ENCODE measurements around the gene OR51V1.
"Not testable (repeated sequence)": the region's sequence is repeated elsewhere in the genome, so short reads cannot be mapped to it uniquely, and the experiment has no call there.

OR51V1 gene

DNA sequence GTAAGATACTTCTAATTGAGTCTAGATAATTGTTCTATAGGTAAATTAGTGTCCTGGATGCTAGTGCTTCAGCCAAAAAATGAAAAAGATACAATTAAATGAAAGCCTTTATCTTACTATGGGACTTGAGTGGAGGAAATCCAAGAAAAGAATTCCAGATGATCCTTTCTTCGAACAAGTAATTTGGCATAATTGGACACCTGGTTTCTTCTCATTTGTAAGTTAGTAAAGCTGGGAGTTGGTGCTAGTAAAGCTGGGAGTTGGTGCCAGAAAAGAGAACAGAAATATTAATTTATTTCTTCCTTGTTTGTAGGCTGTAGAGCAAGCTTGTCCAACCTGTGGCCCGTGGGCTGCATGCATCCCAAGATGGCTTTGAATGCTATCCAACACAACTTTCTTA, 12.3 kb downstream of the OR51V1 start:
- TF ChIP-seq CTCF (IDR thresholded peaks at IDR 0.05; ENCODE audit: low read depth, low read length) = no peak
- no peak overlapping the region for H3K4me3 ChIP-seq (replicated peaks in 1 of 2; ENCODE audit: low read depth in 2 of 2, low read length in 2 of 2)
- no peak for DNase-seq (ENCODE audit: low read depth in 2 of 2)

DNA sequence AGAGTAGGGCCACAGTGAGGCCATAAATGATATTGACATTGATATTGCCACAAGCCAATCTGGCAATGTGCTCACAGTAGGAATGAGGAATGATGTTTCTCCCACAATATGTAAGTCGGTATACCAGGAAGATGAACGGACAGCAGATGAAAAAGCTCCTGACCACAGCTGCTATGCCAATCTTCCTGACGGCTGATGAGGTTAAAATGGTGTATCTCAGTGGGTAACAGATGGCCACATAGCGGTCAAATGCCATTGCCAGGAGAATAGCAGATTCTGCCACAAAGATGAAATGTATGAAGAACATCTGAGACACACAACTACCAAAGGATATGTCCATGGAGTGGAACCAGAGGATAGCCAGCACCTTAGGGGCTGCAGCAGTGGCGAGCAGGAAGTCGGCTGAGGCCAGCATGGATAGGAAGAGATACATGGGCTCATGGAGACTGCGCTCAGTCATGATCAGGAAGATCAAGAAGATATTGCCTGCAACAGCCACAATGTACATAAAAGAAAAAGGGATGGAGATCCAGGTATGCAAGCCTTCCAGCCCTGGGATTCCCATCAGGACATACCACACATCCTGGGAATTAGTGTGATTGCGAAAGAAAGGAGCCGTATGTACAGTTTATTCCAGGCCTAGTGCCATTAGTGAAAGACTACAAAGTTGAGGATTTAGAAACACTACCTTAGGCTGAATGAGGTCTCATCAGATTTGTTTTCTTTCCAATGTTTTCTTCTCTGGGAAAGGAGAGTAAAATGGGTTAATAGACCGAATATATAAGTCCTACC, 22.2 kb downstream of the OR51V1 start:
- no peak overlapping the region for H3K4me3 ChIP-seq (replicated peaks in 1 of 2; ENCODE audit: low read depth in 2 of 2, low read length in 2 of 2)
- no peak for TF ChIP-seq CTCF (IDR thresholded peaks at IDR 0.05; ENCODE audit: low read depth, low read length)
- DNase-seq (ENCODE audit: low read depth in 2 of 2) = no peak

DNA sequence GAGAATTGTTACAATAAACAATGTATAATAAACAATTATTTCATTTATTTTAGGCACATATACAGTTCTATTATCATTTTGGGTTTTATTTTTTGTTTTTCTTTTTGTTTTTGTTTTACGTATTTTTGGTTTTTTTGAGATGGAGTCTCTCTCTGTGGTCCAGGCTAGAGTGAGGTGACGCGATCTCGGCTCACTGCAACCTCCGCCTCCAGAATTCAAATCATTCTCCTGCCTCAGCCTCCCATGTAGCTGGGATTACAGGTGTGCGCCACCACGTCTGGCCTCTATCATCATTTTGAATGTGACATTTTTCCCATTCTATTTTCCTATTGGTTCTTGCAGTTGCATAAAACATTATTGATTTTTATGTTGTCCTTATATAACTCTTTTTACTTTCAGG, 25.5 kb downstream of the OR51V1 start:
- no peak overlapping the region for H3K4me3 ChIP-seq (replicated peaks in 1 of 2; ENCODE audit: low read depth in 2 of 2, low read length in 2 of 2)
- DNase-seq (ENCODE audit: low read depth in 2 of 2) = no peak
- no peak for TF ChIP-seq CTCF (IDR thresholded peaks at IDR 0.05; ENCODE audit: low read depth, low read length)

DNA sequence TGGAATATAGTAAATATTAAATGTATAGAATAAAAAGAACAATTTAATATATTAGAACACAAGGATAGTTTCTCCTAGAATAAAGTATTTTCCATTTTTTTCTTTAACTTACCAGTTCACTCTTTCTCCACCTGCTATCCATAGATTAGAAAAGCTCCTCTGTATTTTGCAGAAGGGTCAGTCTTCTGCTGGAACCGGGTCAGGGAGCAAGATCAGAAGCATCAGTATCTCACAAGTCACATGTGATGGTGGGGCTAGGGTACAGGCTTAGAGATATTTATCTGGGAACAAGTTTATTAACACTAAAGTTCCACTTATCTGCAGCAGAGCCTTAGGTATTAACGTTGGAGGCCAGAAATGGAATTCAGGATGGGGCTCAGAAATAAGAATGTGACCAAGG, 28.6 kb downstream of the OR51V1 start:
- DNase-seq (ENCODE audit: low read depth in 2 of 2) = no peak
- H3K4me3 ChIP-seq (replicated peaks in 1 of 2; ENCODE audit: low read depth in 2 of 2, low read length in 2 of 2) = no peak overlapping the region
- no peak for TF ChIP-seq CTCF (IDR thresholded peaks at IDR 0.05; ENCODE audit: low read depth, low read length)

GRCh38 chr11:5165898-5166297, 34.6 kb downstream of the OR51V1 start:
- not testable (repeated sequence) for DNase-seq (ENCODE audit: low read depth in 2 of 2); H3K4me3 ChIP-seq (replicated peaks in 1 of 2; ENCODE audit: low read depth in 2 of 2, low read length in 2 of 2)

DNA sequence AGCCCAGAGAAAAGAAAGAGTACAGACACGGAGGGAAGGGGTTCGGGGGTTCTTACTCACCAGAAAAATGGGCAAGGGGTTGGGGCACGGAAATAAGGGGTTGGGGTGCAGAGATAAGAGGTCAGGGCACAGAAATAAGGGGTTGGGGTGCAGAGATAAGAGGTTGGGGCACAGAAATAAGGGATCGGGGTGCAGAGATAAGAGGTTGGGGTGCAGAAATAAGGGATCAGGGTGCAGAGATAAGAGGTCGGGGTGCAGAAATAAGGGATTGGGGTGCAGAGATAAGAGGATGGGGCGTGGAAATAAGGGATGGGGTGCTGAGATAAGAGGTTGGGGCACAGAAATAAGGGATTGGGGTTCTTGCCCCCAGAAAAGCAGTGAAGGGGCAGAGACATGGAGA, 35.7 kb downstream of the OR51V1 start:
- H3K4me3 ChIP-seq (replicated peaks in 1 of 2; ENCODE audit: low read depth in 2 of 2, low read length in 2 of 2); DNase-seq (ENCODE audit: low read depth in 2 of 2): not testable (repeated sequence)

- DNase-seq (ENCODE audit: low read depth in 2 of 2) = not testable (repeated sequence)
Measured at GRCh38 chr11:5161045-5161444, 39.4 kb downstream of the OR51V1 start.

GRCh38 chr11:5160217-5160616, 40.3 kb downstream of the OR51V1 start:
- not testable (repeated sequence) for DNase-seq (ENCODE audit: low read depth in 2 of 2); H3K4me3 ChIP-seq (replicated peaks in 1 of 2; ENCODE audit: low read depth in 2 of 2, low read length in 2 of 2)

More at GRCh38 chr11:5161045-5161444, 39.4 kb downstream of the OR51V1 start:
- not testable (repeated sequence) for H3K4me3 ChIP-seq (replicated peaks in 1 of 2; ENCODE audit: low read depth in 2 of 2, low read length in 2 of 2)

GRCh38 chr11:5159806-5160205, 40.7 kb downstream of the OR51V1 start:
- H3K4me3 ChIP-seq (replicated peaks in 1 of 2; ENCODE audit: low read depth in 2 of 2, low read length in 2 of 2) = no peak overlapping the region
- DNase-seq (ENCODE audit: low read depth in 2 of 2) = no peak
- TF ChIP-seq CTCF (IDR thresholded peaks at IDR 0.05; ENCODE audit: low read depth, low read length) = no peak
